ENCODE results near the gene SLC27A5. TPM values are rescaled to one million over a fixed set of nuclear protein-coding genes. Genes with fewer than 3 reads are reported as not detected.
A peak's percentile ranks its signal among the peaks of the same experiment; 100 is the strongest.

Gene SLC27A5
- 10 to 100 TPM in 1 of 2 donors, 1 to 10 TPM in 1; 7.9 to 11.3 TPM for total RNA-seq
- 10 to 100 TPM; 14.6 to 19.0 TPM for polyA plus RNA-seq
- long read RNA-seq, donor 1, full-length matches to known transcripts: 7 of 7 reads
- long read RNA-seq, donor 1, partial matches to known transcripts: 0 of 7 reads
- long read RNA-seq, donor 1, other reads (novel, unspliced or antisense): 0 of 7 reads
- long read RNA-seq, donor 2, full-length matches to known transcripts: 4 of 4 reads
- long read RNA-seq, donor 2, partial matches to known transcripts: 0 of 4 reads
- long read RNA-seq, donor 2, other reads (novel, unspliced or antisense): 0 of 4 reads
- long read RNA-seq, donor 3, full-length matches to known transcripts: 4 of 18 reads
- long read RNA-seq, donor 3, partial matches to known transcripts: 14 of 18 reads
- long read RNA-seq, donor 3, other reads (novel, unspliced or antisense): 0 of 18 reads
- long read RNA-seq, donor 4, full-length matches to known transcripts: 6 of 6 reads
- long read RNA-seq, donor 4, partial matches to known transcripts: 0 of 6 reads
- long read RNA-seq, donor 4, other reads (novel, unspliced or antisense): 0 of 6 reads
- long read RNA-seq, donor 5, full-length matches to known transcripts: 8 of 8 reads
- long read RNA-seq, donor 5, partial matches to known transcripts: 0 of 8 reads
- long read RNA-seq, donor 5, other reads (novel, unspliced or antisense): 0 of 8 reads

- ATAC-seq (ENCODE audit: insufficient read depth, low FRiP score): no peak
- H3K9me3 ChIP-seq (ENCODE audit: control insufficient read depth in 4 of 4, insufficient read depth in 3 of 4, low read length in 3 of 4): no peaks in the 10 kb centered on the region
- no peak within 1 kb of the TSS for H3K27ac ChIP-seq (ENCODE audit: low read depth in 1 of 2, low read length in 1 of 2)
- no peaks in the 10 kb centered on the region for H3K27me3 ChIP-seq (ENCODE audit: control insufficient read depth in 3 of 3, insufficient read depth in 3 of 3, low read length in 2 of 3)
- peaks cover 0 to 11% (median 6%) of the 10 kb centered on the region in 4 donors for H3K36me3 ChIP-seq (ENCODE audit: control insufficient read depth in 4 of 4, insufficient read depth in 4 of 4, low read length in 4 of 4)
- 91 to 94% methylated on average over 25 of the region's 25 CpGs for WGBS, 2 donors
- H3K4me1 ChIP-seq (ENCODE audit: control insufficient read depth in 5 of 5, insufficient read depth in 5 of 5, low read length in 5 of 5): peaks cover 0 to 9% (median 2%) of the 10 kb centered on the region in 5 donors
- TF ChIP-seq, protein P1, sequence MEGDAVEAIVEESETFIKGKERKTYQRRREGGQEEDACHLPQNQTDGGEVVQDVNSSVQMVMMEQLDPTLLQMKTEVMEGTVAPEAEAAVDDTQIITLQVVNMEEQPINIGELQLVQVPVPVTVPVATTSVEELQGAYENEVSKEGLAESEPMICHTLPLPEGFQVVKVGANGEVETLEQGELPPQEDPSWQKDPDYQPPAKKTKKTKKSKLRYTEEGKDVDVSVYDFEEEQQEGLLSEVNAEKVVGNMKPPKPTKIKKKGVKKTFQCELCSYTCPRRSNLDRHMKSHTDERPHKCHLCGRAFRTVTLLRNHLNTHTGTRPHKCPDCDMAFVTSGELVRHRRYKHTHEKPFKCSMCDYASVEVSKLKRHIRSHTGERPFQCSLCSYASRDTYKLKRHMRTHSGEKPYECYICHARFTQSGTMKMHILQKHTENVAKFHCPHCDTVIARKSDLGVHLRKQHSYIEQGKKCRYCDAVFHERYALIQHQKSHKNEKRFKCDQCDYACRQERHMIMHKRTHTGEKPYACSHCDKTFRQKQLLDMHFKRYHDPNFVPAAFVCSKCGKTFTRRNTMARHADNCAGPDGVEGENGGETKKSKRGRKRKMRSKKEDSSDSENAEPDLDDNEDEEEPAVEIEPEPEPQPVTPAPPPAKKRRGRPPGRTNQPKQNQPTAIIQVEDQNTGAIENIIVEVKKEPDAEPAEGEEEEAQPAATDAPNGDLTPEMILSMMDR (IDR thresholded peaks at IDR 0.05; ENCODE audit: control extremely low read depth, extremely low read depth): no peak
- H3K4me3 ChIP-seq: no peak within 1 kb of the TSS
- no peak within 1 kb of the TSS for H3K9ac ChIP-seq (ENCODE audit: insufficient read depth in 1 of 2, low read length in 2 of 2)
- DNase-seq: no peak
These were observed at the start of gene SLC27A5 for GRCh38 chr19:58511353-58512208. Gene SLC27A5 (minus strand): TSS chr19:58511992. CDS start chr19:58511955, 37 bp downstream.

GRCh38 chr19:58560921-58561320 lies 49.1 kb upstream of the SLC27A5 start:
- Histone ChIP-seq H3K9me3 (ENCODE audit: control insufficient read depth in 4 of 4, insufficient read depth in 3 of 4, low read length in 3 of 4) (no peaks in the 10 kb centered on the region), H3K27me3 (ENCODE audit: control insufficient read depth in 3 of 3, insufficient read depth in 3 of 3, low read length in 2 of 3) (peaks cover 0 to 22% (median 12%) of the 10 kb centered on the region in 3 donors), H3K4me1 (ENCODE audit: control insufficient read depth in 5 of 5, insufficient read depth in 5 of 5, low read length in 5 of 5) (peaks cover 5 to 41% (median 23%) of the 10 kb centered on the region in 5 donors), H3K9ac (ENCODE audit: insufficient read depth in 1 of 2, low read length in 2 of 2) (no peak overlapping the region), H3K36me3 (ENCODE audit: control insufficient read depth in 4 of 4, insufficient read depth in 4 of 4, low read length in 4 of 4) (peaks cover 0 to 11% (median 8%) of the 10 kb centered on the region in 4 donors), H3K4me3 (no peak overlapping the region), H3K27ac (ENCODE audit: low read depth in 1 of 2, low read length in 1 of 2) (no peak overlapping the region)
- TF ChIP-seq, protein P1 (IDR thresholded peaks at IDR 0.05; ENCODE audit: control extremely low read depth, extremely low read depth): no peak
- DNase-seq (no peak), ATAC-seq (ENCODE audit: insufficient read depth, low FRiP score) (no peak)

GRCh38 chr19:58560007-58560887 lies 48.5 kb upstream of the SLC27A5 start:
- no peak for ATAC-seq (ENCODE audit: insufficient read depth, low FRiP score)
- peak overlapping the region in 1 of 2 donors; percentile 7 for H3K9ac ChIP-seq (ENCODE audit: insufficient read depth in 1 of 2, low read length in 2 of 2)

More at GRCh38 chr19:58560007-58560887, 48.5 kb upstream of the SLC27A5 start:
- H3K27ac ChIP-seq (ENCODE audit: low read depth in 1 of 2, low read length in 1 of 2): peak overlapping the region; percentile 85 to 99
- H3K4me1 ChIP-seq (ENCODE audit: control insufficient read depth in 5 of 5, insufficient read depth in 5 of 5, low read length in 5 of 5): peaks cover 9 to 45% (median 23%) of the 10 kb centered on the region in 5 donors
- H3K36me3 ChIP-seq (ENCODE audit: control insufficient read depth in 4 of 4, insufficient read depth in 4 of 4, low read length in 4 of 4): peaks cover 0 to 11% (median 9%) of the 10 kb centered on the region in 4 donors
- TF ChIP-seq, protein P1 (IDR thresholded peaks at IDR 0.05; ENCODE audit: control extremely low read depth, extremely low read depth): no peak
- no peak for DNase-seq
- H3K4me3 ChIP-seq: no peak overlapping the region
- no peaks in the 10 kb centered on the region for H3K9me3 ChIP-seq (ENCODE audit: control insufficient read depth in 4 of 4, insufficient read depth in 3 of 4, low read length in 3 of 4)
- peaks cover 0 to 22% (median 12%) of the 10 kb centered on the region in 3 donors for H3K27me3 ChIP-seq (ENCODE audit: control insufficient read depth in 3 of 3, insufficient read depth in 3 of 3, low read length in 2 of 3)
- WGBS, 2 donors: 85 to 86% methylated on average over 8 of the region's 8 CpGs
